HepG2 (cell line): Measurements from ENCODE around the gene SLC6A6. TPM values are rescaled to one million over a fixed set of nuclear protein-coding genes. Genes with fewer than 3 reads are reported as not detected.
A peak's percentile ranks its signal among the peaks of the same experiment; 100 is the strongest.

Source experiments
- CEBPZ ChIP-seq: IDR thresholded peaks from 2 replicates; pipeline ENCODE4 v1.6.1; 2012; ENCODE audit warnings: low read length, improper control_type of control experiment
- ZNF225 ChIP-seq: sonication (generic); formaldehyde crosslinking; IDR thresholded peaks from 2 replicates; pipeline ENCODE4 v1.4.0; 2020; ENCODE audit warnings: mild to moderate bottlenecking, missing genetic modification reagents
- ZNF318 ChIP-seq: sonication (generic); formaldehyde crosslinking; IDR thresholded peaks from 2 replicates; pipeline ENCODE4 v1.4.0; 2020; ENCODE audit warnings: mild to moderate bottlenecking, missing genetic modification reagents
- ZNF709 ChIP-seq: sonication (generic); formaldehyde crosslinking; IDR thresholded peaks from 2 replicates; pipeline ENCODE4 v1.5.0; 2020; ENCODE audit warnings: mild to moderate bottlenecking, missing genetic modification reagents
- ZNF770 ChIP-seq: sonication (generic); formaldehyde crosslinking; IDR thresholded peaks from 2 replicates; pipeline ENCODE4 v1.5.0; 2020; ENCODE audit warnings: mild to moderate bottlenecking, missing genetic modification reagents
- polyA plus RNA-seq, 8 experiments: library from polyadenylated mRNA; depleted of rRNA in 3 of 8; stranded (reverse) in 7 of 8; unstranded in 1 of 8; fragments of >200 nt; fragmentation: Illumina TruSeq in 4 of 8; extraction: Trizol in 4 of 8; gene quantifications; 2 replicates each; pipeline versions ENCODE4 v1.2.1 to v1.2.3, GENCODE V29; 2011 to 2016; ENCODE audit warnings: low read depth in 4 of 8, missing spikeins in 1 of 8, mixed read lengths in 1 of 8; ENCODE audit not compliant: insufficient read depth in 1 of 8
- total RNA-seq, 5 experiments: library from RNA; depleted of rRNA; stranded (reverse); fragments of >200 nt; fragmentation: Illumina TruSeq; extraction: Trizol; gene quantifications; 2 replicates each; pipeline ENCODE4 v1.2.3, GENCODE V29; 2016; ENCODE audit warnings: low read depth in 1 of 5
- TF ChIP-seq, protein P1 (sequence below): sonication (generic); formaldehyde crosslinking; conservative IDR thresholded peaks from 2 replicates; pipeline ENCODE4 v1.4.0; 2020; ENCODE audit warnings: mild to moderate bottlenecking, missing genetic modification reagents, moderate library complexity

Gene SLC6A6
- total and polyA plus RNA-seq, 2 of the 13 experiments (the other 11 are each of a cell fraction or from before 2014, with no cell fraction given) = 14.1 to 20.7 TPM

- TF ChIP-seq ZNF318 (CRISPR knock-in tag) (no peak), ZNF770 (peak; percentile 77), CEBPZ (no peak), ZNF709 (no peak), ZNF225 (no peak)
- TF ChIP-seq, protein P1, sequence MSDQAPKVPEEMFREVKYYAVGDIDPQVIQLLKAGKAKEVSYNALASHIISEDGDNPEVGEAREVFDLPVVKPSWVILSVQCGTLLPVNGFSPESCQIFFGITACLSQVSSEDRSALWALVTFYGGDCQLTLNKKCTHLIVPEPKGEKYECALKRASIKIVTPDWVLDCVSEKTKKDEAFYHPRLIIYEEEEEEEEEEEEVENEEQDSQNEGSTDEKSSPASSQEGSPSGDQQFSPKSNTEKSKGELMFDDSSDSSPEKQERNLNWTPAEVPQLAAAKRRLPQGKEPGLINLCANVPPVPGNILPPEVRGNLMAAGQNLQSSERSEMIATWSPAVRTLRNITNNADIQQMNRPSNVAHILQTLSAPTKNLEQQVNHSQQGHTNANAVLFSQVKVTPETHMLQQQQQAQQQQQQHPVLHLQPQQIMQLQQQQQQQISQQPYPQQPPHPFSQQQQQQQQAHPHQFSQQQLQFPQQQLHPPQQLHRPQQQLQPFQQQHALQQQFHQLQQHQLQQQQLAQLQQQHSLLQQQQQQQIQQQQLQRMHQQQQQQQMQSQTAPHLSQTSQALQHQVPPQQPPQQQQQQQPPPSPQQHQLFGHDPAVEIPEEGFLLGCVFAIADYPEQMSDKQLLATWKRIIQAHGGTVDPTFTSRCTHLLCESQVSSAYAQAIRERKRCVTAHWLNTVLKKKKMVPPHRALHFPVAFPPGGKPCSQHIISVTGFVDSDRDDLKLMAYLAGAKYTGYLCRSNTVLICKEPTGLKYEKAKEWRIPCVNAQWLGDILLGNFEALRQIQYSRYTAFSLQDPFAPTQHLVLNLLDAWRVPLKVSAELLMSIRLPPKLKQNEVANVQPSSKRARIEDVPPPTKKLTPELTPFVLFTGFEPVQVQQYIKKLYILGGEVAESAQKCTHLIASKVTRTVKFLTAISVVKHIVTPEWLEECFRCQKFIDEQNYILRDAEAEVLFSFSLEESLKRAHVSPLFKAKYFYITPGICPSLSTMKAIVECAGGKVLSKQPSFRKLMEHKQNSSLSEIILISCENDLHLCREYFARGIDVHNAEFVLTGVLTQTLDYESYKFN (CRISPR knock-in tag) = peak; percentile 85
Measured at GRCh38 chr3:14418296-14419250, 16.2 kb downstream of the SLC6A6 start (continued).
